GM10248 (cell line): ENCODE measurements around the gene ST3GAL4.

Experiments
- CTCF ChIA-PET: fragments of 300-600 bp; sonication (Branson Sonifier 250); formaldehyde crosslinking; extraction: SDS; loops from one replicate; lab custom pipeline; 2021; ENCODE audit warnings: antibody characterized with exemption; lab: Yijun Ruan, JAX
- POLR2A ChIA-PET: fragments of 350-650 bp; sonication (Branson Sonifier 250); formaldehyde crosslinking; extraction: SDS; loops from one replicate; lab custom pipeline; 2020; ENCODE audit warnings: antibody characterized with exemption; lab: Yijun Ruan, JAX
- DNase-seq: peaks from one replicate; pipeline ENCODE4 v3.0.0; 2012; ENCODE audit errors: extremely low spot score
- CTCF ChIP-seq: IDR thresholded peaks from 2 replicates; pipeline ENCODE4 v1.5.1; 2012; ENCODE audit warnings: mild to moderate bottlenecking, low read depth; ENCODE audit errors: extremely low read depth, missing control alignments, control extremely low read depth

The ST3GAL4 gene

GRCh38 chr11:126417091-126417862 is 61.8 kb downstream of the ST3GAL4 start:
- no peak for TF ChIP-seq CTCF
- ChIA-PET POLR2A (no interaction called here), CTCF (interaction anchor here (1.5 to 1.9 kb wide), 3 partner anchors 23 to 67 kb away, joined by 3 to 4 read pairs (median 4); no protein-coding TSS in a partner anchor)
- DNase-seq = no peak

GRCh38 chr11:126418887-126419286 is 63.4 kb downstream of the ST3GAL4 start:
- ChIA-PET POLR2A (no interaction called here), CTCF (interaction anchor here (1.2 to 3.4 kb wide), 4 partner anchors 22 to 108 kb away, joined by 3 to 18 read pairs (median 4); no protein-coding TSS in a partner anchor)
- no peak for DNase-seq
- no peak for TF ChIP-seq CTCF

- POLR2A ChIA-PET = interaction anchor here (1.0 kb wide), 1 partner anchor 13 kb away, joined by 3 read pairs; no protein-coding TSS in a partner anchor
- CTCF ChIA-PET = interaction anchor here (1.0 to 3.4 kb wide), 6 partner anchors 9 to 109 kb away, joined by 4 to 18 read pairs (median 5); no protein-coding TSS in a partner anchor
- TF ChIP-seq CTCF = no peak
- DNase-seq = peak; percentile 70
These were observed 64.6 kb downstream of the ST3GAL4 start for GRCh38 chr11:126419801-126420697.

GRCh38 chr11:126420698-126421256 is 65.3 kb downstream of the ST3GAL4 start:
- no peak for DNase-seq
- ChIA-PET CTCF (interaction anchor here (0.9 to 3.4 kb wide), 6 partner anchors 8 to 101 kb away, joined by 4 to 18 read pairs (median 5); no protein-coding TSS in a partner anchor), POLR2A (interaction anchor here (1.0 kb wide), 1 partner anchor 13 kb away, joined by 3 read pairs; no protein-coding TSS in a partner anchor)
- TF ChIP-seq CTCF = no peak

GRCh38 chr11:126421271-126421671 is 65.8 kb downstream of the ST3GAL4 start:
- ChIA-PET POLR2A (no interaction called here), CTCF (interaction anchor here (0.9 to 3.4 kb wide), 4 partner anchors 10 to 102 kb away, joined by 4 to 18 read pairs (median 5); no protein-coding TSS in a partner anchor)
- DNase-seq = no peak
- TF ChIP-seq CTCF = no peak

GRCh38 chr11:126422446-126422845 is 67.0 kb downstream of the ST3GAL4 start:
- no peak for TF ChIP-seq CTCF
- ChIA-PET POLR2A (no interaction called here), CTCF (no interaction called here)
- no peak for DNase-seq
